Stimulated activated CD4-positive, alpha-beta T cell treated with anti-CD3 and anti-CD28 coated beads, Interleukin-4, amount 100 ng/mL, for 4 hours (primary cell): ENCODE measurements around the gene NOC2L.
"Not testable (repeated sequence)": the region's sequence is repeated elsewhere in the genome, so short reads cannot be mapped to it uniquely, and the experiment has no call there.

Source experiments
- DNase-seq, 2 experiments: peaks; one replicate each; pipeline ENCODE4 v3.0.0-alpha.2; 2020

The NOC2L gene

GRCh38 chr1:958823-959730 is at the start of gene NOC2L:
NOC2L (minus strand) TSS chr1:959256; CDS start chr1:959240, 16 bp downstream.
- peak; percentile 93 to 98 for DNase-seq

- DNase-seq: no peak
Observed at GRCh38 chr1:1006305-1007159, 47.5 kb upstream of the NOC2L start.

GRCh38 chr1:1005774-1006304 is 46.8 kb upstream of the NOC2L start:
- DNase-seq: no peak

GRCh38 chr1:1004780-1005697 is 46.0 kb upstream of the NOC2L start:
- no peak for DNase-seq

GRCh38 chr1:1004420-1004779 is 45.3 kb upstream of the NOC2L start:
- DNase-seq: no peak

- DNase-seq: no peak
Observed at GRCh38 chr1:1003618-1004419, 44.8 kb upstream of the NOC2L start.

- DNase-seq: no peak
Observed at GRCh38 chr1:1001057-1001783, 42.2 kb upstream of the NOC2L start.

- peak; percentile 69 to 76 for DNase-seq
Observed at GRCh38 chr1:1000357-1001056, 41.5 kb upstream of the NOC2L start.

GRCh38 chr1:999725-1000356 is 40.8 kb upstream of the NOC2L start, which contains the start of gene HES4:
HES4 (minus strand) TSS chr1:1000097; CDS start chr1:999973, 124 bp downstream.
- DNase-seq: peak; percentile 68 to 75

GRCh38 chr1:998995-999724 is 40.1 kb upstream of the NOC2L start:
- no peak for DNase-seq

- DNase-seq: no peak
Observed at GRCh38 chr1:998745-998994, 39.6 kb upstream of the NOC2L start.

GRCh38 chr1:997993-998744 is 39.1 kb upstream of the NOC2L start:
- no peak for DNase-seq

GRCh38 chr1:997713-997992 is 38.6 kb upstream of the NOC2L start:
- DNase-seq: no peak

GRCh38 chr1:996851-997712 is 38.0 kb upstream of the NOC2L start:
- no peak for DNase-seq

GRCh38 chr1:995665-996633 is 36.9 kb upstream of the NOC2L start:
- DNase-seq: no peak

GRCh38 chr1:994546-994945 is 35.5 kb upstream of the NOC2L start:
- DNase-seq: not testable (repeated sequence)
